Thoracic aorta (tissue), 2 donors: ENCODE data around the gene GRK3. TPM values are rescaled to one million over a fixed set of nuclear protein-coding genes. Genes with fewer than 3 reads are reported as not detected.

ENCODE experiments used
- ATAC-seq: fragments of 150-250 bp; one replicate; pipeline ENCODE4 v1.8.0; 2017; ENCODE audit warnings: low read depth; ENCODE audit not compliant: insufficient number of reproducible peaks, low FRiP score
- DNase-seq: peaks from one replicate; pipeline ENCODE4 v3.0.0-alpha.2; 2020; ENCODE audit warnings: low spot score
- H3K27ac ChIP-seq, 2 donors: fragments of 200-600 bp; sonication (generic); 1 replicate in 1 of 2; 2 replicates in 1 of 2; pipeline ENCODE4 v1.5.1; 2016; ENCODE audit warnings: mild to moderate bottlenecking in 2 of 2, moderate library complexity in 2 of 2
- H3K27me3 ChIP-seq: fragments of 200-600 bp; sonication (generic); replicated peaks from 2 replicates; pipeline ENCODE4 v1.6.0; 2016; ENCODE audit warnings: mild to moderate bottlenecking; ENCODE audit not compliant: insufficient read depth
- H3K36me3 ChIP-seq: fragments of 200-600 bp; sonication (generic); one replicate; pipeline ENCODE4 v1.5.1; 2016
- H3K4me1 ChIP-seq, 2 donors: fragments of 200-600 bp; sonication (generic); 1 replicate in 1 of 2; 2 replicates in 1 of 2; pipeline versions ENCODE4 v1.5.1 to v1.6.0; 2016; ENCODE audit warnings: low read depth in 2 of 2, mild to moderate bottlenecking in 1 of 2; ENCODE audit not compliant: control insufficient read depth in 1 of 2
- H3K4me3 ChIP-seq: fragments of 200-600 bp; sonication (generic); 2 replicates; pipeline ENCODE4 v1.5.1; 2016; ENCODE audit warnings: mild to moderate bottlenecking
- H3K9me3 ChIP-seq: fragments of 200-600 bp; sonication (generic); 2 replicates; pipeline ENCODE4 v1.5.1; 2016
- CTCF ChIP-seq: fragments of 200-600 bp; sonication (generic); IDR thresholded peaks from one replicate; pipeline ENCODE4 v1.5.1; 2019; ENCODE audit warnings: antibody characterized with exemption
- total RNA-seq, 2 donors: library from RNA; depleted of rRNA; stranded (reverse); fragments of >200 nt; gene quantifications; one replicate each; pipeline versions ENCODE4 v1.1.0 to v1.2.3, GENCODE V29; 2016

Gene GRK3
- total RNA-seq, 2 donors from 2014 or later = 4.4 to 4.6 TPM

GRCh38 chr22:25748704-25749103 is 184.2 kb downstream of the GRK3 start:
- Histone ChIP-seq H3K36me3 (no peaks in the 10 kb centered on the region), H3K4me3 (no peak overlapping the region), H3K27ac (peak overlapping the region; percentile 30 to 92), H3K4me1 (peaks cover 13 to 67% of the 10 kb centered on the region in 2 donors), H3K27me3 (no peaks in the 10 kb centered on the region), H3K9me3 (no peaks in the 10 kb centered on the region)
- no peak for DNase-seq
- no peak for TF ChIP-seq CTCF
- no peak for ATAC-seq

- TF ChIP-seq CTCF = no peak
- DNase-seq = no peak
- no peak overlapping the region for H3K4me3 ChIP-seq
- ATAC-seq = no peak
- no peaks in the 10 kb centered on the region for H3K9me3 ChIP-seq
- no peaks in the 10 kb centered on the region for H3K27me3 ChIP-seq
- H3K4me1 ChIP-seq = peaks cover 13 to 75% of the 10 kb centered on the region in 2 donors
- H3K36me3 ChIP-seq = no peaks in the 10 kb centered on the region
- H3K27ac ChIP-seq = peak overlapping the region; percentile 30 to 92
Observed at GRCh38 chr22:25749420-25750169, 185.1 kb downstream of the GRK3 start.

GRCh38 chr22:25750569-25751173 is 186.2 kb downstream of the GRK3 start:
- no peak for TF ChIP-seq CTCF
- H3K36me3 ChIP-seq = no peaks in the 10 kb centered on the region
- H3K4me3 ChIP-seq = no peak overlapping the region
- H3K27ac ChIP-seq = peak overlapping the region in 1 of 2 donors; percentile 34
- H3K4me1 ChIP-seq = peaks cover 15 to 72% of the 10 kb centered on the region in 2 donors
- no peaks in the 10 kb centered on the region for H3K9me3 ChIP-seq
- DNase-seq (no peak), ATAC-seq (no peak)
- no peaks in the 10 kb centered on the region for H3K27me3 ChIP-seq

DNA sequence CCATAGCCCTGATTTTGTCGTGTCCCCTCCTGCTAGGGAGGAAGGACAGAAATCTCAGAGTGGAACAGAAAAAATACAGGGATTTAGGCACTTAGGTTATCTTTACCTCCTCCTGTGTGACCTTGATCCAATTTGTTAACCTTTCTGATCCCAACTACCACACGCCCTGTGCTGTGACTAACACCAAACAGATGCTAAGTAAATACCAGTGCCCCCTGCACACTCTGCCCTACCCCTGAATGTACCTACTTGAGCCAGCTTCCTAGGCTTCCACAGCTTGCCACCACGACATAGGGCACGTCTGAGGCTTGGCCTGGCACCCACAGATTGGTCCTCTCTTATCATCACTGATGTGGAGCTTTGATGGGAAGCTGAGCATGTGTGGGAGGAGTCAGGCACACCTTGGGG is 186.7 kb downstream of the GRK3 start:
- TF ChIP-seq CTCF = no peak
- Histone ChIP-seq H3K4me1 (peaks cover 11 to 71% of the 10 kb centered on the region in 2 donors), H3K27me3 (no peaks in the 10 kb centered on the region), H3K36me3 (no peaks in the 10 kb centered on the region), H3K4me3 (no peak overlapping the region), H3K9me3 (no peaks in the 10 kb centered on the region), H3K27ac (peak overlapping the region in 1 of 2 donors; percentile 34)
- ATAC-seq = no peak
- DNase-seq = no peak

DNA sequence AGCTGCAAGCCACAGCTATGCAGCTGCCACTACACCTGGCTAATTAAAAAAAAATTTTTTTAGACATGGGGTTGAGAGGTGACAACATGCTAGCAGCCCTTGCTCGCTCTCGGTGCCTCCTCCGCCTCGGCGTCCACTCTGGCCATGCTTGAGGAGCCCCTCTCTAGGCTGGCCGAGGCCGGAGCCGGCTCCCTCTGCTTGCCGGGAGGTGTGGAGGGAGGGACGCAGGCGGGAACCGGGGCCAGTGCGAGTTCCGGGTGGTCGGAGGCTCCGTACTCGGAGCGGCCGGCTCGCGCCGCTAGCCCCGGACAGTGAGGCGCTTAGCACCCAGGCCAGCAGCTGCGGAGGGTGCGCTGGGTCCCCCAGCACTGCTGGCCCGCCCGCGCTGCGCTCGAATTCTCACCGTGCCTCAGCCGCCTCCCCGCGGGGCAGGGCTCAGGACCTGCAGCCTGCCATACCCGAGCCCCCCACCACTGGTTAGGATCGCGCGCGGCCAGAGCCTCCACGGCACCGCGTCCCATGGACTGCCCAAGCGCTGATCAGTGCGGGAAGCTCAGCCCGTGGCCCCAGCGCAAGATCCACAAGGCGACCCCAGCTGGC is 188.2 kb downstream of the GRK3 start:
- Histone ChIP-seq H3K27me3 (no peaks in the 10 kb centered on the region), H3K9me3 (no peaks in the 10 kb centered on the region), H3K27ac (no peak overlapping the region), H3K4me1 (peaks cover 11 to 68% of the 10 kb centered on the region in 2 donors), H3K4me3 (no peak overlapping the region), H3K36me3 (no peaks in the 10 kb centered on the region)
- DNase-seq (no peak), ATAC-seq (no peak)
- TF ChIP-seq CTCF = no peak
